BE2C (cell line): Measurements from ENCODE around the gene XKR7.

Experiments
- DNase-seq: peaks from one replicate; pipeline ENCODE4 v3.0.0-alpha.2; 2020
- H3K27me3 ChIP-seq: fragments of 250-450 bp; sonication (Bioruptor Pico); 2 replicates; pipeline ENCODE4 v1.5.1; 2020; ENCODE audit warnings: mild to moderate bottlenecking
- H3K36me3 ChIP-seq: fragments of 250-450 bp; sonication (Bioruptor Pico); 2 replicates; pipeline ENCODE4 v1.5.1; 2020; ENCODE audit warnings: mild to moderate bottlenecking
- H3K4me1 ChIP-seq: fragments of 250-450 bp; sonication (Bioruptor Pico); 2 replicates; pipeline ENCODE4 v1.5.1; 2020
- H3K4me3 ChIP-seq: 2 replicates; pipeline ENCODE4 v1.5.1; 2011; ENCODE audit warnings: low read depth, low read length
- H3K9me3 ChIP-seq: fragments of 250-450 bp; sonication (Bioruptor Pico); 2 replicates; pipeline ENCODE4 v1.5.1; 2020
- CTCF ChIP-seq: IDR thresholded peaks from 2 replicates; pipeline ENCODE4 v1.5.1; 2012; ENCODE audit warnings: mild to moderate bottlenecking, low read depth, low read length

The XKR7 gene

DNA sequence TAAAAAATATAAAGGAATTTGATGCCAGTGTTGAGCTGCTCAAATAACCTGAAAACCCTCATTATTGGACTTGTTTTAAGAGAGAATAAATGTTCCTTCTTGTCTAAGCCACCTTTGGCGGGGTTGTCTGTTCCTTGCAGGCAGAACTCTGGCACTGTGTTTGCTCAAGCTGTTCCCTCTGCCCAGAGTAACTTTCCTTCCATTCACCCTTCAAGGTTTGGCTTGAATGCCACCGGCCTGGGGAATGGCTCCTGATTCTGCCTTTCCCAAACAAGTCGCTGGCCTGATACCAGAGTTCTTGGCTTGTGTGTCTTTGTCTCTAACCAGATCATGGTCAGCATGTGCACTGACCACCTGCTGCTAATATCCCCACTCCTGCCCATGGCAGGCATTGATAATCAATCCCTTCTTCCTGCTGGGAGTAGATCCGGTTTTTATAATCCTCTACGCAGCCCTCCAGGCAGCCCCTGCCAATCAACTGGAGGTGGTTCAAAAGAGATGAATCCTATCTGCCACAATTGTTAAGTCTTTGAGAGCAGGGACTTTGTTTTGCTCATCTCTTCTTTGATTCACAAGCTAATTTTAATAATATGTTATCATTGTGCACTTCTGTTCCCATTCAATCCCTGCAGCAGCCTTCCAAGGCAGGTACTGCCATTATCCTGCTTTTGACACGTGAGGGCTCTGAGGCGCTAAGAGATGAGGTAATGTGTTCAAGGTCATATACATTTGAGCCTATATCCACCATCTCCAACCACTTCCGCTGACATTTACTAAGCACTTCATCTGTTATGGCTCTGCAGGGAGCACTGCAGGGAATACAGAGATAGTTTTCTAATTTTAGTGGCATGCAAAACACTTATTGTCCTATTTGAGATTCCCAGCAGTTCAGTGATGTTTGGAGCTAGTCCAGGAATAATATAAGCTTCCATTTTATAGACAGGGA, 39.2 kb downstream of the XKR7 start:
- no peak for TF ChIP-seq CTCF
- Histone ChIP-seq H3K36me3 (no peaks in the 10 kb centered on the region), H3K4me1 (peaks cover 8% of the 10 kb centered on the region; the same call in 1 of the 2 replicates), H3K9me3 (no peaks in the 10 kb centered on the region), H3K27me3 (no peaks in the 10 kb centered on the region), H3K4me3 (no peak overlapping the region)
- DNase-seq, result no peak

DNA sequence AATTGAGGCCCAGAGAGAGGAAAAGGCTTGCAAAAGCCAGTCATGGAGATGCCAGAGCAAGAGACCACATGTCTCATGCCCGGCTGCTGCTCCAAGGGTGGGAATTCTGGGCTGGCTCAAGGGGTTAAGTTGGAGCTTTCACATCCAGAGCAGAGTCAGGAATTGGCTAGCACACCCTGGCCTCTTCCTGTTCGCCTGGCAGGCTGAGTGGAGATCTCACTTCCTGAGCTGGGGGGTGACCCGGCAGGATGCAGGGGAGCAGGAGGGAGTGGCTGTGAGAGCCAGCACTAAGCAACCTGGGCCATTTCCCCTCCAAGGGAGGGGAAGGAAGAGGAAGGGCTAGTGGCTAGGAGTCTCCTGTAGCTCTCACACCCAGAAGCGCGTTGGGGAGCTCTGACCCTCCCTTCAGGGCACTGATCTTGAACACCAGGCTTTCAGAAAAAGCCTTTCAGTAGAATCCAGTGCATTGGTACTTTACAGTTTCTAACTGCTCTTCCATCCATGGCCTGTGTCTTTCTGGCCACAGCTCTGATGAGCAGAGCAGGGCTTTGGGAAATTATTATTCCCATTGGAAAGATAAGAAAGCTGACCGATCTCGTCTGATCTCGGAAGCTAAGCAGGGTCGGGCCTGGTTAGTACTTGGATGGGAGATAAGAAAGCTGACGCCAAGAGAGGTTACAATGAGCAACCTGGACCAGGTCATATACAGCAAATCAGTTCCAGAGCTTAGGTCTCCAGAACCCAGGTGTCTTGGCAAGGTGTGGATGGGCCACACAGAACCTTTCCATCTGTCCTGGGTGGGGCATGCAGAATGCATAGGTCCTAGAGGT, 40.1 kb downstream of the XKR7 start:
- TF ChIP-seq CTCF, result no peak
- H3K4me1 ChIP-seq, result peaks cover 8% of the 10 kb centered on the region; the same call in 1 of the 2 replicates
- no peak overlapping the region for H3K4me3 ChIP-seq
- no peaks in the 10 kb centered on the region for H3K9me3 ChIP-seq
- no peak for DNase-seq
- H3K36me3 ChIP-seq, result no peaks in the 10 kb centered on the region
- H3K27me3 ChIP-seq, result no peaks in the 10 kb centered on the region

GRCh38 chr20:32009564-32009963, 41.6 kb downstream of the XKR7 start:
- Histone ChIP-seq H3K9me3 (no peaks in the 10 kb centered on the region), H3K4me3 (no peak overlapping the region), H3K4me1 (peaks cover 8% of the 10 kb centered on the region; the same call in 1 of the 2 replicates), H3K27me3 (no peaks in the 10 kb centered on the region), H3K36me3 (no peaks in the 10 kb centered on the region)
- no peak for DNase-seq
- no peak for TF ChIP-seq CTCF

DNA sequence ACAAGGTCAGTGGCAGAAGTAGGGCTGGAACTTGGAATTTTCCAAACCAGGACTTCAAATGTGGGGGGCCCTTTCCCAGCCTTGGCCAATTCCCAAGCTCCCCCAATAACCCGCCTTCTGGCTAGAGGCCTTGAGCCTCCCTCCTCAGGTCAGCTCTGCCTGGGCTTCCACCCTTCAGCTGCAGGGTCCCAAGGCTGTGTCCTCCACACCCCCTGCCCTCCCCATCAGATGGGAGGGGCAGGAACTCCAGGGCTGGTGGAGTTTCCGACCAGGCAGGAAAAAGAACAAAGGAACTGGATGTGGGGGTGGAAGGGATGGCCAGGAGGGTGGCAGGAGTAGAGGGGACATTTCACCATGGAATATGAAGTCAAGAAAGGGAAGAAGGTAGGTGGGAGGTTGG, 42.1 kb downstream of the XKR7 start, which contains the start of gene CCM2L:
TSS of gene CCM2L (plus strand) at position 338 of the 400 bp plus-strand sequence. CDS start at position 355, 17 bp downstream.
- no peak for DNase-seq
- H3K4me1 ChIP-seq, result peaks cover 8% of the 10 kb centered on the region; the same call in 1 of the 2 replicates
- H3K4me3 ChIP-seq, result no peak within 1 kb of the TSS
- H3K9me3 ChIP-seq, result no peaks in the 10 kb centered on the region
- H3K36me3 ChIP-seq, result no peaks in the 10 kb centered on the region
- no peak for TF ChIP-seq CTCF
- no peaks in the 10 kb centered on the region for H3K27me3 ChIP-seq

GRCh38 chr20:32010666-32011065, 42.7 kb downstream of the XKR7 start:
- H3K9me3 ChIP-seq, result no peaks in the 10 kb centered on the region
- no peak overlapping the region for H3K4me3 ChIP-seq
- H3K36me3 ChIP-seq, result no peaks in the 10 kb centered on the region
- peaks cover 8% of the 10 kb centered on the region; the same call in 1 of the 2 replicates for H3K4me1 ChIP-seq
- DNase-seq, result no peak
- H3K27me3 ChIP-seq, result no peaks in the 10 kb centered on the region
- no peak for TF ChIP-seq CTCF
